Panc1 (cell line): ENCODE data around the gene AVPI1. TPM values are rescaled to one million over a fixed set of nuclear protein-coding genes. Genes with fewer than 3 reads are reported as not detected.

Experiments
- ATAC-seq: fragments of 200-7000 bp; cut with Tn5 transposase; 2 replicates; pipeline ENCODE4 v1.9.1; 2020; ENCODE audit warnings: mild to moderate bottlenecking, moderate library complexity
- BruUV-seq: library from RNA; stranded (reverse); fragments of 400-500 nt; replicated peaks from 2 replicates; lab custom pipeline; 2021; lab: Mats Ljungman, UMichigan
- CTCF ChIA-PET: fragments of 300-600 bp; sonication (Branson Sonifier 250); formaldehyde crosslinking; loops from one replicate; lab custom pipeline; 2022; ENCODE audit warnings: antibody characterized with exemption; lab: Charles Lee
- POLR2A ChIA-PET: fragments of 300-600 bp; sonication (Branson Sonifier 250); formaldehyde crosslinking; loops from one replicate; lab custom pipeline; 2022; ENCODE audit warnings: antibody characterized with exemption; lab: Charles Lee
- DNase-seq: peaks from one replicate; pipeline ENCODE4 v3.0.0-alpha.2; 2010; ENCODE audit warnings: low read depth, low spot score
- H3K27ac ChIP-seq: 2 replicates; pipeline ENCODE4 v1.5.1; 2011; ENCODE audit warnings: mild to moderate bottlenecking, low read length, inconsistent platforms
- H3K27me3 ChIP-seq: fragments of 200-500 bp; sonication (Bioruptor generic); 2 replicates; pipeline ENCODE4 v1.6.0; 2014; ENCODE audit warnings: low read length, inconsistent platforms; ENCODE audit not compliant: control insufficient read depth, insufficient read depth
- H3K36me3 ChIP-seq: fragments of 200-500 bp; sonication (Bioruptor generic); 2 replicates; pipeline ENCODE4 v1.5.1; 2014; ENCODE audit warnings: inconsistent platforms, mild to moderate bottlenecking, low read length, moderate library complexity; ENCODE audit not compliant: control insufficient read depth, insufficient read depth
- H3K4me1 ChIP-seq: 2 replicates; pipeline ENCODE4 v1.5.1; 2011; ENCODE audit warnings: inconsistent platforms, mild to moderate bottlenecking, low read length, moderate library complexity; ENCODE audit not compliant: control insufficient read depth, insufficient read depth
- H3K4me3 ChIP-seq, 2 experiments: 2 replicates each; pipeline ENCODE4 v1.5.1; 2011 to 2012; ENCODE audit warnings: low read depth in 2 of 2, low read length in 2 of 2, mild to moderate bottlenecking in 2 of 2, inconsistent platforms in 1 of 2, moderate library complexity in 1 of 2
- H3K9me3 ChIP-seq: fragments of 200-500 bp; sonication (Bioruptor generic); 2 replicates; pipeline ENCODE4 v1.5.1; 2014; ENCODE audit warnings: low read depth, mild to moderate bottlenecking, inconsistent platforms, low read length, moderate library complexity; ENCODE audit not compliant: control insufficient read depth, insufficient read depth
- CTCF ChIP-seq: fragments of 450-650 bp; IDR thresholded peaks from 2 replicates; pipeline ENCODE4 v1.5.1; 2017; ENCODE audit warnings: mild to moderate bottlenecking
- POLR2AphosphoS5 ChIP-seq: IDR thresholded peaks from 2 replicates; pipeline ENCODE4 v1.6.1; 2012; ENCODE audit warnings: mild to moderate bottlenecking, low read depth, low read length, moderate library complexity
- REST ChIP-seq, 2 experiments: IDR thresholded peaks; 2 replicates each; pipeline ENCODE4 v1.6.1; 2011 to 2012; ENCODE audit warnings: low read depth in 2 of 2, control low read depth in 1 of 2, low read length in 1 of 2, mild to moderate bottlenecking in 1 of 2, moderate library complexity in 1 of 2; ENCODE audit not compliant: insufficient read depth in 1 of 2
- SIN3A ChIP-seq: IDR thresholded peaks from 2 replicates; pipeline ENCODE4 v1.6.1; 2012; ENCODE audit warnings: low read depth, mild to moderate bottlenecking, low read length, moderate library complexity, borderline replicate concordance; ENCODE audit not compliant: insufficient read depth
- TCF7L2 ChIP-seq: IDR thresholded peaks from 2 replicates; pipeline ENCODE4 v1.6.1; 2011; ENCODE audit warnings: mild to moderate bottlenecking, low read depth, low read length, inconsistent platforms
- in situ Hi-C: cut with HindIII; loops from 2 replicates; pipeline ENCODE4 v1.10.0; 2016; ENCODE audit warnings: low sequenced_read_pairs, low pct_unique_long_range_greater_than_20kb
- intact Hi-C: fragments of 100-400 bp; cut with micrococcal nuclease; formaldehyde crosslinking; loops from one replicate; pipeline ENCODE4 v1.10.0; 2022; ENCODE audit not compliant: unreplicated experiment
- total RNA-seq: library from RNA; stranded (reverse); gene quantifications from one replicate; pipeline ENCODE4 v1.2.1, GENCODE V29; 2021; ENCODE audit not compliant: unreplicated experiment

The AVPI1 gene
- total RNA-seq, 1 experiment from 2014 or later: 8.0 TPM

GRCh38 chr10:97686301-97686961 lies 610 bp downstream of the AVPI1 start:
- Histone ChIP-seq H3K36me3 (no peaks in the 10 kb centered on the region), H3K27ac (peak overlapping the region; percentile 75), H3K9me3 (no peaks in the 10 kb centered on the region), H3K4me1 (peaks cover 35% of the 10 kb centered on the region), H3K27me3 (no peaks in the 10 kb centered on the region), H3K4me3 (peak overlapping the region; percentile 72 to 73)
- in situ Hi-C loops (loop anchor here (5.0 kb wide), 1 partner anchor 41 kb away; no protein-coding TSS in a partner anchor), intact Hi-C loops (no loop called here)
- DNase-seq (no peak), ATAC-seq (peak; percentile 40)
- ChIA-PET CTCF (interaction anchor here (0.6 to 2.2 kb wide), 5 partner anchors 8 to 59 kb away, joined by 3 to 13 read pairs (median 7); no protein-coding TSS in a partner anchor), POLR2A (no interaction called here)
- BruUV-seq: no TSS peak
- no peak for TF ChIP-seq TCF7L2
- TF ChIP-seq REST (IDR thresholded peaks at IDR 0.05; ENCODE audit: insufficient read depth in 1 of 2, low read depth in 2 of 2, low read length in 1 of 2): no peak
- TF ChIP-seq POLR2AphosphoS5: no peak
- no peak for TF ChIP-seq SIN3A
- TF ChIP-seq CTCF: no peak

- CTCF ChIA-PET: interaction anchor here (0.6 to 2.2 kb wide), 3 partner anchors 16 to 60 kb away, joined by 3 to 13 read pairs (median 5); no protein-coding TSS in a partner anchor
Measured at GRCh38 chr10:97685395-97685958, 1.6 kb downstream of the AVPI1 start.

More at GRCh38 chr10:97685395-97685958, 1.6 kb downstream of the AVPI1 start:
- BruUV-seq: TSS peak; percentile 72
- Histone ChIP-seq H3K27ac (no peak overlapping the region), H3K9me3 (no peaks in the 10 kb centered on the region), H3K36me3 (no peaks in the 10 kb centered on the region), H3K4me1 (peaks cover 35% of the 10 kb centered on the region), H3K4me3 (peak overlapping the region in 1 of 2 experiments; percentile 73; a peak in 3 of 4 replicates), H3K27me3 (no peaks in the 10 kb centered on the region)
- intact Hi-C loops: no loop called here
- DNase-seq: no peak
- TF ChIP-seq CTCF (no peak; the same call in 1 of the 2 replicates), SIN3A (no peak), POLR2AphosphoS5 (no peak), REST (IDR thresholded peaks at IDR 0.05; ENCODE audit: insufficient read depth in 1 of 2, low read depth in 2 of 2, low read length in 1 of 2) (no peak)
- POLR2A ChIA-PET: no interaction called here
- ATAC-seq: no peak
- in situ Hi-C loops: loop anchor here (5.0 kb wide), 1 partner anchor 42 kb away; no protein-coding TSS in a partner anchor
